Cardiac muscle cell (in vitro differentiated cells and primary cell): ENCODE measurements around the gene IFNL2. TPM values are rescaled to one million over a fixed set of nuclear protein-coding genes. Genes with fewer than 3 reads are reported as not detected.

Experiments
- DNase-seq, 2 donors: peaks; one replicate each; pipeline versions ENCODE4 v3.0.0 to v3.0.0-alpha.2; 2010 to 2017; ENCODE audit warnings: low read depth in 1 of 2, low spot score in 1 of 2
- H3K27ac ChIP-seq: fragments of 200-600 bp; sonication (generic); 2 replicates; pipeline ENCODE4 v1.5.1; 2016
- H3K27me3 ChIP-seq: fragments of 200-600 bp; sonication (generic); 2 replicates; pipeline ENCODE4 v1.6.0; 2016; ENCODE audit warnings: control low read depth
- H3K36me3 ChIP-seq: fragments of 200-600 bp; sonication (generic); 2 replicates; pipeline ENCODE4 v1.5.1; 2016; ENCODE audit warnings: control low read depth
- H3K4me1 ChIP-seq: fragments of 200-600 bp; sonication (generic); 2 replicates; pipeline ENCODE4 v1.8.1; 2017; ENCODE audit warnings: low read depth, mild to moderate bottlenecking, mixed run types
- H3K4me3 ChIP-seq: fragments of 200-600 bp; sonication (generic); 2 replicates; pipeline ENCODE4 v1.5.1; 2016; ENCODE audit warnings: mild to moderate bottlenecking
- H3K9me3 ChIP-seq: fragments of 200-600 bp; sonication (generic); 2 replicates; pipeline ENCODE4 v1.5.1; 2017; ENCODE audit warnings: low read depth, mild to moderate bottlenecking, control low read depth
- CTCF ChIP-seq: IDR thresholded peaks from 2 replicates; pipeline ENCODE4 v1.5.1; 2012; ENCODE audit warnings: low read depth, mild to moderate bottlenecking, low read length
- polyA plus RNA-seq: library from polyadenylated mRNA; unstranded; fragments of >200 nt; fragmentation: Nextera tagmentation; extraction: Ambion mirVana; gene quantifications from 2 replicates; pipeline ENCODE4 v1.2.1, GENCODE V29; 2016
- total RNA-seq: library from RNA; depleted of rRNA; stranded (reverse); fragments of >200 nt; gene quantifications from 2 replicates; pipeline ENCODE4 v1.2.3, GENCODE V29; 2016

IFNL2 gene
- total and polyA plus RNA-seq, 2 experiments from 2014 or later: not detected

- Histone ChIP-seq H3K9me3 (no peaks in the 10 kb centered on the region), H3K36me3 (no peaks in the 10 kb centered on the region), H3K27ac (no peak overlapping the region), H3K4me3 (no peak overlapping the region), H3K4me1 (peaks cover 7% of the 10 kb centered on the region), H3K27me3 (no peaks in the 10 kb centered on the region)
- no peak for TF ChIP-seq CTCF
- no peak for DNase-seq
Measured at GRCh38 chr19:39299404-39299803, 31.2 kb downstream of the IFNL2 start.

GRCh38 chr19:39299832-39300231 lies 31.6 kb downstream of the IFNL2 start:
- no peak for TF ChIP-seq CTCF
- H3K9me3 ChIP-seq: no peaks in the 10 kb centered on the region
- no peak overlapping the region for H3K27ac ChIP-seq
- H3K27me3 ChIP-seq: no peaks in the 10 kb centered on the region
- no peak for DNase-seq
- peaks cover 7% of the 10 kb centered on the region for H3K4me1 ChIP-seq
- no peak overlapping the region for H3K4me3 ChIP-seq
- H3K36me3 ChIP-seq: no peaks in the 10 kb centered on the region

- no peak overlapping the region for H3K27ac ChIP-seq
- H3K27me3 ChIP-seq: no peaks in the 10 kb centered on the region
- H3K4me3 ChIP-seq: no peak overlapping the region
- TF ChIP-seq CTCF: no peak
- H3K4me1 ChIP-seq: peaks cover 18% of the 10 kb centered on the region
- H3K9me3 ChIP-seq: no peaks in the 10 kb centered on the region
- no peak for DNase-seq
- no peaks in the 10 kb centered on the region for H3K36me3 ChIP-seq
Measured at GRCh38 chr19:39301021-39301420, 32.8 kb downstream of the IFNL2 start.

GRCh38 chr19:39301562-39301961 lies 33.4 kb downstream of the IFNL2 start:
- Histone ChIP-seq H3K4me1 (peaks cover 23% of the 10 kb centered on the region), H3K27me3 (no peaks in the 10 kb centered on the region), H3K27ac (no peak overlapping the region), H3K4me3 (no peak overlapping the region), H3K9me3 (no peaks in the 10 kb centered on the region), H3K36me3 (no peaks in the 10 kb centered on the region)
- no peak for DNase-seq
- TF ChIP-seq CTCF: no peak

GRCh38 chr19:39303373-39304184 lies 35.4 kb downstream of the IFNL2 start:
- Histone ChIP-seq H3K9me3 (no peaks in the 10 kb centered on the region), H3K4me3 (no peak overlapping the region), H3K4me1 (peaks cover 29% of the 10 kb centered on the region), H3K36me3 (no peaks in the 10 kb centered on the region), H3K27me3 (no peaks in the 10 kb centered on the region), H3K27ac (peak overlapping the region; percentile 62)
- DNase-seq: no peak
- TF ChIP-seq CTCF: no peak
